Gastroesophageal sphincter (tissue), 4 donors: ENCODE measurements around the gene COL4A2. TPM values are rescaled to one million over a fixed set of nuclear protein-coding genes. Genes with fewer than 3 reads are reported as not detected.

Experiments used
- ATAC-seq: fragments of 150-250 bp; one replicate; pipeline ENCODE4 v1.9.1; 2016; ENCODE audit warnings: mild to moderate bottlenecking, moderate library complexity
- H3K27ac ChIP-seq, 4 donors: fragments of 200-600 bp; sonication (generic) in 3 of 4; 1 replicate in 3 of 4; 2 replicates in 1 of 4; pipeline ENCODE4 v1.5.1; 2016 to 2019
- H3K27me3 ChIP-seq: fragments of 200-600 bp; sonication (generic); one replicate; pipeline ENCODE4 v1.5.1; 2019
- H3K36me3 ChIP-seq, 2 donors: fragments of 200-600 bp; sonication (generic); one replicate each; pipeline ENCODE4 v1.5.1; 2019; ENCODE audit warnings: control low read depth in 1 of 2
- H3K4me1 ChIP-seq, 3 donors: fragments of 200-600 bp; sonication (generic); 1 replicate in 2 of 3; 2 replicates in 1 of 3; pipeline ENCODE4 v1.5.1; 2016 to 2019; ENCODE audit warnings: control low read depth in 2 of 3
- H3K4me3 ChIP-seq, 2 donors: fragments of 200-600 bp; sonication (generic); one replicate each; pipeline ENCODE4 v1.5.1; 2019; ENCODE audit warnings: mild to moderate bottlenecking in 1 of 2, moderate library complexity in 1 of 2
- H3K9me3 ChIP-seq, 3 donors: fragments of 200-600 bp; sonication (generic); one replicate each; pipeline ENCODE4 v1.5.1; 2017 to 2019; ENCODE audit warnings: control low read depth in 2 of 3
- EP300 ChIP-seq: sonication (generic); formaldehyde crosslinking; IDR thresholded peaks from one replicate; pipeline ENCODE4 v1.6.1; 2017; ENCODE audit warnings: antibody characterized with exemption, mild to moderate bottlenecking
- POLR2A ChIP-seq, 2 donors: fragments of 450-650 bp; IDR thresholded peaks; one replicate each; pipeline ENCODE4 v1.6.1; 2017; ENCODE audit warnings: antibody characterized with exemption in 2 of 2, mild to moderate bottlenecking in 2 of 2, moderate library complexity in 1 of 2
- POLR2AphosphoS5 ChIP-seq: sonication (generic); formaldehyde crosslinking; IDR thresholded peaks from one replicate; pipeline ENCODE4 v1.6.1; 2017; ENCODE audit warnings: antibody characterized with exemption
- WGBS, 2 donors: methylation state at CpG; one replicate each; pipeline ENCODE4 v1.1.5; 2018; ENCODE audit warnings: low coverage in 1 of 2; 5-methylcytosine and 5-hydroxymethylcytosine counted together
- total RNA-seq, 4 donors: library from RNA; depleted of rRNA; stranded (reverse); fragments of >200 nt; gene quantifications; one replicate each; pipeline ENCODE4 v1.1.0, GENCODE V29; 2016
- TF ChIP-seq, protein P1 (sequence below), 4 experiments: fragments of 200-600 bp in 2 of 4; fragments of 450-650 bp in 2 of 4; sonication (generic) in 1 of 4; IDR thresholded peaks; one replicate each; pipeline ENCODE4 v1.5.1; 2017 to 2019; ENCODE audit warnings: antibody characterized with exemption in 4 of 4, mild to moderate bottlenecking in 2 of 4, moderate library complexity in 2 of 4

Gene COL4A2
- total RNA-seq, 4 donors from 2014 or later: 478 to 945 (median 543) TPM

- peak overlapping the region; percentile 22 to 29 for H3K4me3 ChIP-seq
Observed at GRCh38 chr13:110397436-110398115, 90.5 kb downstream of the COL4A2 start.

DNA sequence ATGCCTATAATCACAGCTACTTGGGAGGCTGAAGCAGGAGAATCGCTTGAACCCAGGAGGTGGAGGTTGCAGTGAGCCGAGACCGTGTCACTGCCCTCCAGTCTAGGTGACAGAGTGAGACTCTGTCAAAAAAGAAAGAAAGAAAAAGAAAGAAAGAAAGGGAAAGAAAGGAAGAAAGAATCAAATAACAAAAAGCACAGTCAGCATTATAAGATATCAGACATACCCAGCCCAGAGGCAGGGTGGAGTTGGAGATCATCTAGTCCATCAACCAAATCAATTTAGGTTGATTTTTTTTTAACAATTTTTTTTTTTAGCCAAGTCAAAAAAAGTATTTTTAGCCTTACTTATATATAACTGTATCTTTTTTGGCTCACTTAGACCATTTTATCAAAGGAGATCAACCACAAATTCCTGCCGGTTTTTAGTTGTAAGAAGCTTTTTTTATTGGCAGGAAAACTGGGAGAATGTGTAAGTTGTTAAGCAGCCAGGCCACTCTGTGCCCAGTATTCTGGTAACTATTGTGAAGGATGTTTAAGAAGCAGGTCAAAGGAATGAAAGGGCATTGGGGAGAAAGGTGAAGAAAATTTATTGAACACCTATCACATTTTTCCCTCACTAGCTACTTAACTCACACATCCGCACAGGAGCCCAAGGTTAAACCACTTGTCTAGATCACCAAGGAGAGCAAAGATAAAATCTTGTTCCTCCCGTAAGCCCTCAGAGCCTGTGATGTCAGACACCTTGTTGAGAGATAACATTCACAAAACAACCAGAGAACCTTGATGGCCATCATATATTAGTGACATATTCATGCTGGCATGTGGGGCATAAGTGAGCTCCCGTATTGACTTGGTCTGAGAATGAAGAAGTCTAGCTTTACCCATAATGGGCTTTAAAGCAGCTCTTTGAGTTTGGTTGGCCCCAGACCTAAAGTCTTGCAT, 91.8 kb downstream of the COL4A2 start:
- peak overlapping the region; percentile 90 to 98 (median 94) for H3K27ac ChIP-seq
- H3K9me3 ChIP-seq: no peaks in the 10 kb centered on the region
- H3K4me3 ChIP-seq: no peak overlapping the region
- H3K4me1 ChIP-seq: peaks cover 32 to 94% (median 34%) of the 10 kb centered on the region in 3 donors
- WGBS, 2 donors: 40 to 84% methylated on average over 4 of the region's 7 CpGs
- ATAC-seq: no peak
- TF ChIP-seq POLR2A (IDR thresholded peaks at IDR 0.05) (no peak), POLR2AphosphoS5 (no peak)
- H3K36me3 ChIP-seq: no peaks in the 10 kb centered on the region
- H3K27me3 ChIP-seq: no peaks in the 10 kb centered on the region

More at GRCh38 chr13:110397436-110398115, 90.5 kb downstream of the COL4A2 start:
- H3K27me3 ChIP-seq: no peaks in the 10 kb centered on the region
- 21 to 27% methylated on average over 11 to 14 of the region's 14 CpGs for WGBS, 2 donors
- peak overlapping the region; percentile 90 to 98 (median 94) for H3K27ac ChIP-seq
- H3K9me3 ChIP-seq: no peaks in the 10 kb centered on the region
- peak; percentile 54 for ATAC-seq
- H3K36me3 ChIP-seq: no peaks in the 10 kb centered on the region
- peaks cover 27 to 91% (median 34%) of the 10 kb centered on the region in 3 donors for H3K4me1 ChIP-seq
- TF ChIP-seq EP300: no peak
- TF ChIP-seq, protein P1, sequence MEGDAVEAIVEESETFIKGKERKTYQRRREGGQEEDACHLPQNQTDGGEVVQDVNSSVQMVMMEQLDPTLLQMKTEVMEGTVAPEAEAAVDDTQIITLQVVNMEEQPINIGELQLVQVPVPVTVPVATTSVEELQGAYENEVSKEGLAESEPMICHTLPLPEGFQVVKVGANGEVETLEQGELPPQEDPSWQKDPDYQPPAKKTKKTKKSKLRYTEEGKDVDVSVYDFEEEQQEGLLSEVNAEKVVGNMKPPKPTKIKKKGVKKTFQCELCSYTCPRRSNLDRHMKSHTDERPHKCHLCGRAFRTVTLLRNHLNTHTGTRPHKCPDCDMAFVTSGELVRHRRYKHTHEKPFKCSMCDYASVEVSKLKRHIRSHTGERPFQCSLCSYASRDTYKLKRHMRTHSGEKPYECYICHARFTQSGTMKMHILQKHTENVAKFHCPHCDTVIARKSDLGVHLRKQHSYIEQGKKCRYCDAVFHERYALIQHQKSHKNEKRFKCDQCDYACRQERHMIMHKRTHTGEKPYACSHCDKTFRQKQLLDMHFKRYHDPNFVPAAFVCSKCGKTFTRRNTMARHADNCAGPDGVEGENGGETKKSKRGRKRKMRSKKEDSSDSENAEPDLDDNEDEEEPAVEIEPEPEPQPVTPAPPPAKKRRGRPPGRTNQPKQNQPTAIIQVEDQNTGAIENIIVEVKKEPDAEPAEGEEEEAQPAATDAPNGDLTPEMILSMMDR (IDR thresholded peaks at IDR 0.05): no peak
- no peak for TF ChIP-seq POLR2A (IDR thresholded peaks at IDR 0.05)
- TF ChIP-seq POLR2AphosphoS5: peak; percentile 85

DNA sequence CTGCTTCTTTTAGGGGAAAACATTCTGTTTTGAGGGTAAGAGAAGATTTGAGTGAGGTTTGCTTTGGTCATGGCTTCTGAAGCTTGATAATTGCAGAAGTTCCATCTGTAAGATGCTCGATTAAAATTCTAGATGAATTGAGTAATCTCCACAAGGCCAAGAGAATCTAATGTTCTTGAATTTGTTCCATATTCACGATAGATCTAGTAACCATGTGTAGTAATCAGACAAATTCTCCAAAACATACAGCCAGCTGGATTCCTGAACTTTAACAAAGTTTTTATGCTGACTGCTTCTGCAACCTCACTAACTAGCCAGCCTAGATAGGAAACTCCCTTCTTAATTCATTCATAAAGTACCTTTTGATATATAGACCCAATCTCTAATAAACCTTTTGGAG, 92.7 kb downstream of the COL4A2 start:
- no peak overlapping the region for H3K4me3 ChIP-seq
- no peaks in the 10 kb centered on the region for H3K9me3 ChIP-seq
- peak overlapping the region; percentile 90 to 98 (median 94) for H3K27ac ChIP-seq
- 25 to 46% methylated on average over 2 of the region's 2 CpGs for WGBS, 2 donors
- no peaks in the 10 kb centered on the region for H3K27me3 ChIP-seq
- H3K36me3 ChIP-seq: no peaks in the 10 kb centered on the region
- peak; percentile 52 for TF ChIP-seq POLR2AphosphoS5
- TF ChIP-seq, protein P1 (IDR thresholded peaks at IDR 0.05): no peak
- H3K4me1 ChIP-seq: peaks cover 34 to 94% (median 40%) of the 10 kb centered on the region in 3 donors
- no peak for ATAC-seq

DNA sequence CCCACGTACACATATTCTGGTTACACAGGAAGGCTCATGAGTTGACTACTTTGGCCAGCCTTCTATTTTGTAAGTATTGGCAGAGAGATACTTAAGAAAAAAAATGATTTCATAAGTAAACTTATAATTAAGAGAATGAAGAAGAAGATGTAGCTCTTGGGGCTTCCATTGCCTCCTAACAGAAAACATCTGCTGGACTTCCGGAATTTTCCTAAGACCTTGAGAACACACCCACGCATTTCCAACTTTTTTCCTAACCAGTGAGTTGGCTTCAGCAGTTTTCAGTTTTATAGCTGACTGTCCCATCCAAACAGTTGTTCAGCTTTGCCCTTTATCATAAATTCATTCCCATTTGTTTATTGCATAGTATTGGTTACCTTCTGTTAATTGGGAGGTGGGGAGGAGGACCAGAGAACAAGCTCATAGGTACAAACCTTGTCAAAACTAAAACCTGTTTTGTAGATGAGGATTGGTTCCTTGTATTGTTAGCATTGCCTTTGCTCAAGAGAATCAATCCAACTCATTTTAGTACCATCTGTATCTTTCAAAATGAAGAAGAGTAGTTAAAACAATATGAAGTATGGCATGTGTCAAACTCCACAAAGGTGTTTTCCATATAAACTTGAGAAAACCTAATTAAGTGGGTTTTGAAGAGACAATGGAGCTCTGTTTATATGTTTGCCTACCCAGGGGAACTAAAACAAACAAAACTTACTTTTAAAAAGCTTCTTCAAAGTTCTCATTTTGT, 93.9 kb downstream of the COL4A2 start:
- Histone ChIP-seq H3K4me1 (peaks cover 32 to 94% (median 46%) of the 10 kb centered on the region in 3 donors), H3K9me3 (no peaks in the 10 kb centered on the region), H3K4me3 (no peak overlapping the region), H3K36me3 (no peaks in the 10 kb centered on the region), H3K27me3 (no peaks in the 10 kb centered on the region), H3K27ac (peak overlapping the region; percentile 67 to 98 (median 93))
- no peak for ATAC-seq
- WGBS, 2 donors: 45 to 58% methylated on average over 3 of the region's 3 CpGs
- TF ChIP-seq, protein P1 (IDR thresholded peaks at IDR 0.05): no peak
- peak; percentile 56 for TF ChIP-seq POLR2AphosphoS5
